HL-60 (cell line): ENCODE measurements around the gene BTNL3.
"Not testable (repeated sequence)": the region's sequence is repeated elsewhere in the genome, so short reads cannot be mapped to it uniquely, and the experiment has no call there.

ENCODE experiments used
- DNase-seq, 2 experiments: peaks; one replicate each; pipeline ENCODE4 v3.0.0-alpha.2; 2010 to 2020; ENCODE audit warnings: low read depth in 1 of 2, low spot score in 1 of 2
- H3K27ac ChIP-seq: fragments of 250-450 bp; sonication (Bioruptor Pico); replicated peaks from 2 replicates; pipeline ENCODE4 v1.5.1; 2020; ENCODE audit warnings: mild to moderate bottlenecking, moderate library complexity
- H3K27me3 ChIP-seq: fragments of 250-450 bp; sonication (Bioruptor Pico); 2 replicates; pipeline ENCODE4 v1.5.1; 2021; ENCODE audit warnings: mild to moderate bottlenecking, moderate library complexity; ENCODE audit not compliant: insufficient read depth, poor library complexity, severe bottlenecking
- H3K4me3 ChIP-seq: replicated peaks from 2 replicates; pipeline ENCODE4 v1.5.1; 2011; ENCODE audit warnings: mild to moderate bottlenecking, control low read depth, low read length; ENCODE audit not compliant: insufficient read depth
- GABPA ChIP-seq: IDR thresholded peaks from 2 replicates; pipeline ENCODE4 v1.6.1; 2012; ENCODE audit warnings: low read depth
- POLR2AphosphoS5 ChIP-seq: IDR thresholded peaks from 2 replicates; pipeline ENCODE4 v1.6.1; 2012; ENCODE audit warnings: low read depth
- SPI1 ChIP-seq: IDR thresholded peaks from 2 replicates; pipeline ENCODE4 v1.6.1; 2012; ENCODE audit warnings: low read depth, mild to moderate bottlenecking, borderline replicate concordance
- TF ChIP-seq, protein P1 (sequence below): IDR thresholded peaks from one replicate; pipeline ENCODE4 v1.5.1; 2011; ENCODE audit warnings: low read length, control low read depth, inconsistent platforms; ENCODE audit not compliant: insufficient read depth
- TF ChIP-seq, protein P2 (sequence below): IDR thresholded peaks from 2 replicates; pipeline ENCODE4 v1.6.1; 2012; ENCODE audit warnings: low read depth; ENCODE audit not compliant: insufficient replicate concordance

Gene BTNL3

DNA sequence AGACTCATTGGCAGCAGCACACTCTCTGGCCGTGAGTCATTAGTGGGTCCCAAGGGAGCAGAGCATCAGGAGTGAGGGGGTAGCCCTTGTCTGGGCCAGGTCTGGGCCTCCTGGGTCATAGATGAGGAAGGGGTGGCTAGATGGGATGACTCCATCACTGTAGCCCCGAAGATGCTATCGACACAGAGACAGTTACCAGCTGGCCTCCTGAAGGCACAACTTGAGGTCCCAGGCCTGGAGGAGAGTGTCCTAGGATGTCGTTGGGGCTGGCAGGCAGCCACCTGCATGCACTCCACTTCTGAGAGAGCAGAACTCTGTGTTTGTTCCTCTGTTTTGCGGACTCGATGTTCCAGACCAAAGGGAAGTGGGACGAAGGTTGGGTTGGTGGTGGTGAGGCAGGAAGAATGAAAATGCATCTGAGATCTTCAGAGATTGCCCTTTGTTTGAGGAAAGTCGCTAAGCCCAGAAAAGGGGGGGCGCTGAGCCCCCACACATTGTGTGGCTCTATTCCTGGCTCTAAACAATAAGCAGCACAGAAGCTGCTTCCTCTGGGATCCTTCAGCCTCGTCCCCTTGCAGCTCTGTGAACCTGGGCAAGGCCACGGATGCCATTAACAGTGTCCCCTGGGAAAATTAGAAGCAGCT is 56.1 kb downstream of the BTNL3 start:
- TF ChIP-seq POLR2AphosphoS5 (no peak), GABPA (no peak), SPI1 (no peak)
- TF ChIP-seq, protein P1, sequence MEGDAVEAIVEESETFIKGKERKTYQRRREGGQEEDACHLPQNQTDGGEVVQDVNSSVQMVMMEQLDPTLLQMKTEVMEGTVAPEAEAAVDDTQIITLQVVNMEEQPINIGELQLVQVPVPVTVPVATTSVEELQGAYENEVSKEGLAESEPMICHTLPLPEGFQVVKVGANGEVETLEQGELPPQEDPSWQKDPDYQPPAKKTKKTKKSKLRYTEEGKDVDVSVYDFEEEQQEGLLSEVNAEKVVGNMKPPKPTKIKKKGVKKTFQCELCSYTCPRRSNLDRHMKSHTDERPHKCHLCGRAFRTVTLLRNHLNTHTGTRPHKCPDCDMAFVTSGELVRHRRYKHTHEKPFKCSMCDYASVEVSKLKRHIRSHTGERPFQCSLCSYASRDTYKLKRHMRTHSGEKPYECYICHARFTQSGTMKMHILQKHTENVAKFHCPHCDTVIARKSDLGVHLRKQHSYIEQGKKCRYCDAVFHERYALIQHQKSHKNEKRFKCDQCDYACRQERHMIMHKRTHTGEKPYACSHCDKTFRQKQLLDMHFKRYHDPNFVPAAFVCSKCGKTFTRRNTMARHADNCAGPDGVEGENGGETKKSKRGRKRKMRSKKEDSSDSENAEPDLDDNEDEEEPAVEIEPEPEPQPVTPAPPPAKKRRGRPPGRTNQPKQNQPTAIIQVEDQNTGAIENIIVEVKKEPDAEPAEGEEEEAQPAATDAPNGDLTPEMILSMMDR, result no peak
- TF ChIP-seq, protein P2, sequence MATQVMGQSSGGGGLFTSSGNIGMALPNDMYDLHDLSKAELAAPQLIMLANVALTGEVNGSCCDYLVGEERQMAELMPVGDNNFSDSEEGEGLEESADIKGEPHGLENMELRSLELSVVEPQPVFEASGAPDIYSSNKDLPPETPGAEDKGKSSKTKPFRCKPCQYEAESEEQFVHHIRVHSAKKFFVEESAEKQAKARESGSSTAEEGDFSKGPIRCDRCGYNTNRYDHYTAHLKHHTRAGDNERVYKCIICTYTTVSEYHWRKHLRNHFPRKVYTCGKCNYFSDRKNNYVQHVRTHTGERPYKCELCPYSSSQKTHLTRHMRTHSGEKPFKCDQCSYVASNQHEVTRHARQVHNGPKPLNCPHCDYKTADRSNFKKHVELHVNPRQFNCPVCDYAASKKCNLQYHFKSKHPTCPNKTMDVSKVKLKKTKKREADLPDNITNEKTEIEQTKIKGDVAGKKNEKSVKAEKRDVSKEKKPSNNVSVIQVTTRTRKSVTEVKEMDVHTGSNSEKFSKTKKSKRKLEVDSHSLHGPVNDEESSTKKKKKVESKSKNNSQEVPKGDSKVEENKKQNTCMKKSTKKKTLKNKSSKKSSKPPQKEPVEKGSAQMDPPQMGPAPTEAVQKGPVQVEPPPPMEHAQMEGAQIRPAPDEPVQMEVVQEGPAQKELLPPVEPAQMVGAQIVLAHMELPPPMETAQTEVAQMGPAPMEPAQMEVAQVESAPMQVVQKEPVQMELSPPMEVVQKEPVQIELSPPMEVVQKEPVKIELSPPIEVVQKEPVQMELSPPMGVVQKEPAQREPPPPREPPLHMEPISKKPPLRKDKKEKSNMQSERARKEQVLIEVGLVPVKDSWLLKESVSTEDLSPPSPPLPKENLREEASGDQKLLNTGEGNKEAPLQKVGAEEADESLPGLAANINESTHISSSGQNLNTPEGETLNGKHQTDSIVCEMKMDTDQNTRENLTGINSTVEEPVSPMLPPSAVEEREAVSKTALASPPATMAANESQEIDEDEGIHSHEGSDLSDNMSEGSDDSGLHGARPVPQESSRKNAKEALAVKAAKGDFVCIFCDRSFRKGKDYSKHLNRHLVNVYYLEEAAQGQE, result no peak
- no peak for DNase-seq
- H3K27ac ChIP-seq, result no peak overlapping the region

DNA sequence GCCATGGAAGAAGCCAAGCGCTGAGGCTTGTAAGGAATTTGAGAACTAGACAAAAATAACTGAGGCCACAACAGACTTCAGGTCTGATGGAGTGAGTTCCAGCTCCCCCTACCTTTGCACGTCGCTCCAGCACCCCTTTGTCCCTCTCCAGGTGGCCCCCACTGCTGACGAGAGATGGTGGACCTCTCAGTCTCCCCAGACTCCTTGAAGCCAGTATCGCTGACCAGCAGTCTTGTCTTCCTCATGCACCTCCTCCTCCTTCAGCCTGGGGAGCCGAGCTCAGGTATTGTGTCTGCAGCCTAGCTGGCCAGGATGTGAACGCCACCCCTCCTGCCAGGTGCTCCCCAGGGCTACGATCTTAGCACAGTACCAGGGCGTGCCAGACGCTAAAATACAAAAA is 56.7 kb downstream of the BTNL3 start:
- TF ChIP-seq POLR2AphosphoS5 (no peak), SPI1 (no peak), GABPA (no peak)
- TF ChIP-seq, protein P1, result no peak
- TF ChIP-seq, protein P2, result no peak
- DNase-seq, result no peak
- Histone ChIP-seq H3K27me3 (peaks cover 6% of the 10 kb centered on the region), H3K4me3 (no peak overlapping the region), H3K27ac (no peak overlapping the region)

More for the DNA sequence above, 56.1 kb downstream of the BTNL3 start:
- Histone ChIP-seq H3K27me3 (peaks cover 6% of the 10 kb centered on the region), H3K4me3 (no peak overlapping the region)

- not testable (repeated sequence) for H3K27ac ChIP-seq, H3K27me3 ChIP-seq, DNase-seq, H3K4me3 ChIP-seq
These were observed 57.2 kb downstream of the BTNL3 start for GRCh38 chr5:181045857-181046256.

DNA sequence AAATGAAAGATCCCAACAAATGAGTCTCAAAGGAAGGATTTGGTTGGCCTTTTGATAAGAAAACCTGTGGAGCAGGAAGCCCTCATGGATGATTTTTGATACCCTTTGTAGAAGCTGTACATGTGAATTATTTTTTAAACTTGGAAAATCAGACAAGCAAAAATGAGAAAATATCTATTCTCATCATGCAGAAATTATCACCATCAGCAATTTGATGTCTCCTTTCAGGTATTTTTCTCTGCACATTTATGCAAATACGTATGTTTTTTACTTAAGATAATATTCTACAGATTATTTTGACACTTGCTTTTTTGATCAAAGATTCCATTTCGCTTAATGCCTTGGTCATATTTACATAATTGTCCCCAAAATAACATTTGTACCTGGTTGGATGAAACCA is 58.6 kb downstream of the BTNL3 start:
- H3K27me3 ChIP-seq, result peaks cover 13% of the 10 kb centered on the region
- no peak overlapping the region for H3K27ac ChIP-seq
- TF ChIP-seq GABPA (no peak), SPI1 (no peak), POLR2AphosphoS5 (no peak)
- TF ChIP-seq, protein P2, result no peak
- TF ChIP-seq, protein P1, result no peak

More for the DNA sequence above, 58.6 kb downstream of the BTNL3 start:
- no peak for DNase-seq
- no peak overlapping the region for H3K4me3 ChIP-seq
